HL-60/S4 treated with retinoic acid at 250 ng/mL for 4 days and 3 days (cell line): ENCODE results near the gene CUX1.
"Not testable (repeated sequence)": the region's sequence is repeated elsewhere in the genome, so short reads cannot be mapped to it uniquely, and the experiment has no call there.

Source experiments
- in situ Hi-C: fragments of 300-500 bp; cut with MboI; formaldehyde crosslinking; loops from 2 replicates; pipeline ENCODE4 v1.7.0; 2022; ENCODE audit warnings: low sequenced_read_pairs

CUX1 gene

GRCh38 chr7:101913247-101913721 lies 95.9 kb downstream of the CUX1 start:
- in situ Hi-C loops: no loop called here

- in situ Hi-C loops: no loop called here
These were observed 96.4 kb downstream of the CUX1 start for GRCh38 chr7:101913851-101914250.

DNA sequence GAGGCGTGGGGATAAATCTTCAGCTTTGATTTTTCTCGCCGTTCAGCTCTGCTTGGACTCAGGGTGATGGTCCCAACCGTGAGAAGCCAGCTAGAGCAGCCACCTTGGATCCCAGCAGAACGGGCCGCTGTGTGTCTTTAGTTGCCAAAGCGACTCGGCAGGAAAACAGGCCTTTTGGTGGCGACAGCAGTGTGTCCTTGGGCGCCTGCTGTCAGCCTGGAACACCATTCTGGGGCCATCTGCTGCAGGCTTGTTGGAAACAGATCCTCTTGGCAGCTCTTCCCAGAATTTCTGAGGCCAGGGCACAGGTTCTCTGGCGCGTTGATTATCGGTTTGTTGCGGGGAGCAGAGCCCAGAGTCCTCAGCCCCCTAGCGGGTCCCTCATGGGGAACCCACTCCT lies 97.6 kb downstream of the CUX1 start:
- in situ Hi-C loops: no loop called here

- in situ Hi-C loops: no loop called here
These were observed 98.8 kb downstream of the CUX1 start for GRCh38 chr7:101916041-101916800.

DNA sequence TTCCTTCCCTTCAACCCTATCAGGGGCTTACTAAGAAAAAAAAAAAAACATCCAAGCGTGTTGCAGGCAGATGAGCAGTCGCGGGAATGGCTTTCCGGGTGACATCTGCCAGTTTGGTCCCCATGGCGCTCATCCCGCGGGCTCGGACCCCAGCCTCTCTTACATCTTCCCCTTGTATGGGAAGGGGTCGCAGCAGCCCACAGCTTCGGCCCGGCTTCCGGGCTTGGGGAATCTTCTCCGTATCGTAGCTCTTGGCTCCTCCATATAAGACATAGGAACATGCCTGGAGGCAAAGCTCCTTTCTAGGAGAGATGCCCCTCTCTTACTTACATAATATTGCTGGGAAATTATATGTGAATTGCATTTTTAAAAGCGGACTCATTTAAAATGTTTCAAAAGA lies 99.5 kb downstream of the CUX1 start:
- in situ Hi-C loops: no loop called here

DNA sequence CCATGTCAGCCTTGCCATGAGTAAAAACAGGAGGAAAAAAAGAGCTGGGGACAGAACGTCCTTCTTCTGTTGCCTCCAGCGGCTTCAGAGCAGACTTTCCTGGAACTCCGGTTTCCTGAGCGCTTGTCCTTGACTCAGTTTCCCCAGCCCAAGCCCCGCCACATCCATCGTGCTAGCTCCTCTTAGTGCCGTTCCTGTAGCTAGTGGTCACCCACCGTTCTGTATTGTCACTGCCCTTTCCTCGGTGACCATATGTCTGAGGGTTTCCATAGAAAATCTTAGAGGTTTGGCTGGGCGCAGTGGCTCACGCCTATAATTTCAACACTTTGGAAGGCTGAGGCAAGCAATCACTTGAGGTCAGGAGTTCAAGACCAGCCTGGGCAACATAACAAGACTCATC lies 100.1 kb downstream of the CUX1 start:
- in situ Hi-C loops: no loop called here

DNA sequence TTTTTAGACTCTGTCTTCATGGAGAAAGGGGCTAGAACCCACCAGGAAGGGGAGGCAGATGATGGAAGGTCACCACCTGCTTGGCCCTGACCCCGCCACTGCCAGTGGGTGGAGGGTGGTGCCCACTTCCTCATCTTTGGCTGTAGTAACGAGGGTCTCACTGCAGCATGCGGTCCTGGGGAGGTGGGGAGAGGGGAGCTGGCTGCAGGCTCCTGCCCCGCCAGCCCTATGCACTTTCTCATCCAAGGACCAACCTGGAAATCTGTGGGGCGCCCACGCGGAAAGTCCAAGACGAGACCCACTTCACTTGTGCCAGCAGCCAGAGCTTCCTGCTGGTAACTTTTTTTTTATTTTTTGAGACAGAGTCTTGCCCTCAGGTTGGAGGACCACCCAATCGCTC lies 101.0 kb downstream of the CUX1 start:
- in situ Hi-C loops: no loop called here

DNA sequence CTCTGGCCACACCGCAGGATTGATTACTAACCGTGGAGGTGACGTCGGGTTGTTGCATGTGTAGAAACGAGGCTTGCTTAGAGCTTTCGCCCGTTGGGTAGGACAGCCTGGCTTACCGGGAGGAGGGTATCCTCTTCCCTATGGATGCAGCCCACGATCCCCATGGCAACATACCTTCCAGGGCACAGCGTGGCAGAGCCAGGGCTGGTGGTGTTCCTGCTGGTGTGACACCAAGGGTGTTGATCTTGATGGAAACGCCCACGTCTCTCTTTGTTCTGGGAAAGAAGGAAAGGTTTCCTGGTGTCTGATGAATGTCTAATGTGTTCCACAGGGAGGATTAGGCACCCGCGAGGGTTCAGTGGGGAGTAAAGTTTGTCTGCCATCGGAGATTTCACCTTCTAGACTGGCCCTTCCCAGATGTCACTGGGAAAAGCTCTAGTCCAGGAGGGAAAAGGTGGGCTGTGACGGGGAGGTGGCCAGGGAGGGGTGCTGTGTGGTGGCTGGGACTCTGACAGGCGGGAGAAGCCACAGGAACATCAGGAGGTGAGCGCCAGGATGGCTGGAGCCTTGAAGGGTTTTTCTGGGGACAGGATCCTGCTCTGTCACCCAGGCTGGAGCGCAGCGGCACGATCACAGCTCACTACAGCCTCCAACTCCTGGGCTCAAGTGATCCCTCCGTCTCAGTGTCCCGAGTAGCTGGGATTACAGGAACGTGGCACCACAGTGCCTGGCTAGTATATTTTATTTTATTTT lies 102.1 kb downstream of the CUX1 start:
- in situ Hi-C loops: no loop called here

- in situ Hi-C loops: no loop called here
These were observed 103.6 kb downstream of the CUX1 start for GRCh38 chr7:101921061-101921460.

DNA sequence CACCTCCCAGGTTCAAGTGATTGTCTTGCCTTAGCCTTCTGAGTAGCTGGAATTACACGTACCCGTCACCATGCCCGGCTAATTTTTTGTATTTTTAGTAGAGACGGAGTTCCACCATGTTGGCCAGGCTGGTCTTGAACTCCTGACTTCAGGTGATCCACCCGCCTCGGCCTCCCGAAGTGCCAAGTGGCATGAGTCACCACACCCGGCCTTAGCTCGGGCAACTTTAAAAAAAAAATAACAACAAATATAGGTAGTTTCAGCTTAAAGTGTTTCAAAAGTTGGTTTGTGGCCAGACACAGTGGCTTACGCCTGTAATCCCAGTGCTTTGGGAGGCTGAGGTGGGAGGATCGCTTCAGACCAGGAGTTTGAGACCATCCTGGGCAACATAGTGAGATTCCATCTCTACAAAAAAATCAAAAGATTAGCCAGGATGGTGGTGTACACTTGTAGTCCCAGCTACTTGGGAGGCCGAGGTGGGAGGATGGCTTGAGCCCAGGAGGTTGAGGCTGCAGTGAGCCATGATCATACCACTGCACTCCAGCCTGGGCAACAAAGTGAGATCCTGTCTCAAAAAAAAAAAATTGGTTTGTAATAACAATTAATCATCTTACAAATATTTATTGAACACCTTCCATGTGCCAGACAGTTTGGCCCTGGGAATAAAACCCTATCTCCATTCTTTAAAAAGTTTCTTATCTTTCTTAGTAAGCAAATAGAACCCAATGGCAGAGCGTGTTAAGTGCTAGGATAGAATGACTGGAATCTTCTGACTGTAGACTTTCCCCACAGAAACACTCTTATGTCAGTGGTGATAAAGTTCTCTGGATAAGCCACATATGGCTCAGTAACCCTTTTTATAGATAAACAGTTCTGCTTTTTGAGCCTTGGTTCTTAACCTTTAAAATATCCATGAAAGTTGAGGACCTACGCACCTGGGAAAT lies 104.4 kb downstream of the CUX1 start:
- in situ Hi-C loops: not testable (repeated sequence)

GRCh38 chr7:101922631-101923601 lies 105.5 kb downstream of the CUX1 start:
- in situ Hi-C loops: no loop called here

GRCh38 chr7:101923602-101923985 lies 106.2 kb downstream of the CUX1 start:
- in situ Hi-C loops: no loop called here

DNA sequence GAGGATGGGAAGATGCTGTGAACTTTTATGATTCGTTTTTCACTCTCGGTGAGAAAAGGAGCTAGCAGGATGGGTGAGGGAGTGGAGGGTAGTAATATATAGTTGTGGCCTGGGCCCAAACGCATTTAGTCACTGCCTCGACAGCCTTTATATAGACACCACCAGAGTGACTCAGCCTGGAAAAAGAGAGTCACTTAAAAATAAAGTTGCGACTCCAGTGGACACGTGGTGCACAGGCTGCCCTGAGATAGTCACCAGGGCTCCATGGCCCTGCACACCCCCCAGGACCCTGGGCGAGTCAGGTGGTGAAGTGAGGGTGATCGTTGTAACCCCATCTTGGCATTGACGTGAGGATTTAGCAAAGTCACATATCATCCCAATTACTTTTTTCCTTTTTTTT lies 106.7 kb downstream of the CUX1 start:
- in situ Hi-C loops: no loop called here

DNA sequence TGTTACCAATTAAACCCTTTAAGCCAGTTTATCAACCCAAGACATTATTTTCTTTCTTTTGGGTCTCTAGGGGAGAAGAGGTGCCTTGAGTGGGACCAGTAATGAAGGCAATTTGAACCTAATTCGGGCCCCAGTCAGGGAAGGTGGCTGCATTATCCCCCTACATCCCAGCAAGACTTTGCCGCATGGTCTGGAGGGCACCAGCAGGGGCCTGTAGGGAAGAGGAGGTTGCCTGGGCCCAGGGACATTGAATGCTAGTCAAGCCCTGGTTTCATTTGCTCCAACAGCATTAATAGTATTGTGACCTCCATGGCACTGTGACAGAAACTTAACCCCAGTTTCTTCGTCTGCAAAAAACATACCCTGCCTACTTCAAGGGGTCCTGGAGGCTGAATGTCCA lies 108.8 kb downstream of the CUX1 start:
- in situ Hi-C loops: no loop called here

DNA sequence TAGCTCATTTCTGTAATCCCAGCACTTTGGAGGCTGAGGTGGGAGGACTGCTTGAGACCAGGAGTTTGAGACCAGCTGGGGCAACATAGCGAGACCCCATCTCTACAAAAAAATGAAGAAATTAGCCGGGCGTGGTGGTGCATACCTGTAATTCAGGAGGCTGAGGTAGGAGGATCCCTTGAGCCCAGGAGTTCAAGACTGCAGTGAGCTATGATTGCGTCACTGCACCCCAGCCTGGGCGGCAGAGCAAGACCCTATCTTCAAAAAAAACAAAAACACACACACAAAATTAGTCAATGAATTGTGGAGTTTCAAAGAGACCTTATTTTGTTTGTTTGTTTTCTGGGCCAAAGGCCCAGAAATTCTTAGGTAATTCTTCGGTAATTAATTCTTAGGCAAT lies 110.0 kb downstream of the CUX1 start:
- in situ Hi-C loops: no loop called here

GRCh38 chr7:101927802-101928201 lies 110.4 kb downstream of the CUX1 start:
- in situ Hi-C loops: no loop called here

GRCh38 chr7:101929256-101929655 lies 111.8 kb downstream of the CUX1 start:
- in situ Hi-C loops: no loop called here

- in situ Hi-C loops: not testable (repeated sequence)
These were observed 112.5 kb downstream of the CUX1 start for GRCh38 chr7:101929911-101930310.

DNA sequence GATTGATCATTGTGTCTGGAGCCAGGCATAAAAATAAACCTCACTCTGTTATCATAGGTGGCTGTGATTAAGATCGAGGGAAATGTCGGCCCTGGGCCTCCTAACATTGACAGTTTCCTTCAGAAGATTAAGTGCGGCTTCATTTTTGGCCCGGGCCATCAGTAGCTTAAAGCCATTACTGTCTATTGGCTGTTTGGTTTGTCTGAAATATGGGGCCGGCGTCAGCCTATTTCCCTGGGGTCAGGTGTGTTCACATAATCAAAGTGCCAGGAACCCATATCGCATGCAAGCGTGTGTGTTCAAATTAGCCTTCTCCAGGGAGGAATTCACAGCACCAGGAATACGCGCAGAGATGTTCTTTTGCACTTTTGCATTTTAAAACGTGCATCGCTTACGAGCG lies 114.7 kb downstream of the CUX1 start:
- in situ Hi-C loops: no loop called here

DNA sequence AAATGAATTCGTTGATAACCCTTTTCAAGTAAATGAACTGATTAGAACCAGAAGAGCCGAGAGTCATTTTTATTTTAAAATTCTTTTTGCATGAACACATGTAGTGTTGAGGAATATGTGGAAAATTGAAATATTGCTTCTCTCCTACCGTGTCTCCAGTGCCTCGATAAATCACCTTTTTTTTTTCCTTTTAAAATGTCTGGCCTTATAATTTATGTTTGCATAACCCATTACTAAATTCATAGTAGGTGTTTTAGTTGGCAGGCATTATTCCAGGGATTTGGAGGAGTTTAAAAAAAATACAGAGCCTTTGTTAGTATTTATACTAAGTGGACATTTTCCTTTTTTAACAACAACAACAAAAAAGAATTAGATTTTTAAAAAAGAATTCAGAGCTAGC lies 115.6 kb downstream of the CUX1 start:
- in situ Hi-C loops: no loop called here
